Loucy (cell line): ENCODE results near the gene MED13.

Source experiments
- H2AFZ ChIP-seq: fragments of 200-600 bp; sonication (generic); 2 replicates; pipeline ENCODE4 v1.6.0; 2016; ENCODE audit warnings: antibody characterized with exemption, mild to moderate bottlenecking, low read length, moderate library complexity
- H3F3A ChIP-seq: fragments of 200-600 bp; 2 replicates; pipeline ENCODE4 v1.6.0; 2016; ENCODE audit warnings: antibody characterized with exemption, low read depth, mild to moderate bottlenecking
- H3K27me3 ChIP-seq: fragments of 200-600 bp; sonication (generic); 2 replicates; pipeline ENCODE4 v1.6.1; 2014; ENCODE audit warnings: low read length, mild to moderate bottlenecking; ENCODE audit not compliant: insufficient read depth, poor library complexity, severe bottlenecking
- H3K36me3 ChIP-seq: fragments of 200-600 bp; sonication (generic); 2 replicates; pipeline ENCODE4 v1.6.1; 2016; ENCODE audit warnings: low read length; ENCODE audit not compliant: insufficient read depth
- H3K4me1 ChIP-seq: fragments of 200-600 bp; sonication (generic); 2 replicates; pipeline ENCODE4 v1.5.1; 2014; ENCODE audit warnings: low read length, mild to moderate bottlenecking; ENCODE audit not compliant: insufficient read depth, poor library complexity, severe bottlenecking
- H3K4me2 ChIP-seq: fragments of 200-600 bp; sonication (generic); 2 replicates; pipeline ENCODE4 v1.6.0; 2014; ENCODE audit warnings: antibody characterized with exemption, low read length, low read depth, mild to moderate bottlenecking; ENCODE audit not compliant: poor library complexity, severe bottlenecking
- H3K4me3 ChIP-seq: fragments of 200-600 bp; sonication (generic); 2 replicates; pipeline ENCODE4 v1.5.1; 2014; ENCODE audit warnings: low read length, mild to moderate bottlenecking, mixed read lengths; ENCODE audit not compliant: poor library complexity, severe bottlenecking
- H3K79me2 ChIP-seq: fragments of 200-600 bp; sonication (generic); 2 replicates; pipeline ENCODE4 v1.6.1; 2014; ENCODE audit warnings: low read length; ENCODE audit not compliant: insufficient read depth
- H3K9ac ChIP-seq: fragments of 200-600 bp; sonication (generic); 2 replicates; pipeline ENCODE4 v1.6.0; 2014; ENCODE audit warnings: mild to moderate bottlenecking, low read depth, low read length, moderate library complexity; ENCODE audit not compliant: poor library complexity, severe bottlenecking
- H3K9me2 ChIP-seq: fragments of 200-600 bp; sonication (generic); replicated peaks from 2 replicates; pipeline ENCODE4 v1.6.1; 2016; ENCODE audit warnings: low read depth, low read length, mixed read lengths
- H3K9me3 ChIP-seq: fragments of 200-600 bp; sonication (generic); 2 replicates; pipeline ENCODE4 v1.6.1; 2014; ENCODE audit warnings: mild to moderate bottlenecking, antibody characterized with exemption, low read length, low read depth; ENCODE audit not compliant: insufficient read depth
- H4K20me1 ChIP-seq: fragments of 200-600 bp; sonication (generic); 2 replicates; pipeline ENCODE4 v1.6.0; 2014; ENCODE audit warnings: antibody characterized with exemption, low read length, mild to moderate bottlenecking; ENCODE audit not compliant: insufficient read depth, poor library complexity, severe bottlenecking
- EZH2phosphoT487 ChIP-seq: fragments of 200-600 bp; IDR thresholded peaks from 2 replicates; pipeline ENCODE4 v1.6.1; 2018; ENCODE audit warnings: antibody characterized with exemption, mild to moderate bottlenecking, moderate library complexity, borderline replicate concordance
- TF ChIP-seq, protein P1 (sequence below): fragments of 200-600 bp; sonication (generic); conservative IDR thresholded peaks from 2 replicates; pipeline ENCODE4 v1.5.1; 2014; ENCODE audit warnings: mild to moderate bottlenecking, antibody characterized with exemption, low read length

The MED13 gene

GRCh38 chr17:61908292-61909037, 156.6 kb downstream of the MED13 start:
- TF ChIP-seq, protein P1, sequence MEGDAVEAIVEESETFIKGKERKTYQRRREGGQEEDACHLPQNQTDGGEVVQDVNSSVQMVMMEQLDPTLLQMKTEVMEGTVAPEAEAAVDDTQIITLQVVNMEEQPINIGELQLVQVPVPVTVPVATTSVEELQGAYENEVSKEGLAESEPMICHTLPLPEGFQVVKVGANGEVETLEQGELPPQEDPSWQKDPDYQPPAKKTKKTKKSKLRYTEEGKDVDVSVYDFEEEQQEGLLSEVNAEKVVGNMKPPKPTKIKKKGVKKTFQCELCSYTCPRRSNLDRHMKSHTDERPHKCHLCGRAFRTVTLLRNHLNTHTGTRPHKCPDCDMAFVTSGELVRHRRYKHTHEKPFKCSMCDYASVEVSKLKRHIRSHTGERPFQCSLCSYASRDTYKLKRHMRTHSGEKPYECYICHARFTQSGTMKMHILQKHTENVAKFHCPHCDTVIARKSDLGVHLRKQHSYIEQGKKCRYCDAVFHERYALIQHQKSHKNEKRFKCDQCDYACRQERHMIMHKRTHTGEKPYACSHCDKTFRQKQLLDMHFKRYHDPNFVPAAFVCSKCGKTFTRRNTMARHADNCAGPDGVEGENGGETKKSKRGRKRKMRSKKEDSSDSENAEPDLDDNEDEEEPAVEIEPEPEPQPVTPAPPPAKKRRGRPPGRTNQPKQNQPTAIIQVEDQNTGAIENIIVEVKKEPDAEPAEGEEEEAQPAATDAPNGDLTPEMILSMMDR: no peak
- no peak for TF ChIP-seq EZH2phosphoT487
- no peak overlapping the region for H3K4me2 ChIP-seq
- H3K9ac ChIP-seq: no peak overlapping the region
- no peaks in the 10 kb centered on the region for H4K20me1 ChIP-seq
- H3K9me3 ChIP-seq: no peaks in the 10 kb centered on the region
- H3K9me2 ChIP-seq: no peaks in the 10 kb centered on the region
- no peaks in the 10 kb centered on the region for H3F3A ChIP-seq
- peaks cover 71% of the 10 kb centered on the region; the same call in 1 of the 2 replicates for H3K36me3 ChIP-seq
- no peak overlapping the region for H2AFZ ChIP-seq
- H3K79me2 ChIP-seq: no peaks in the 10 kb centered on the region
- no peaks in the 10 kb centered on the region for H3K4me1 ChIP-seq
- no peak overlapping the region for H3K4me3 ChIP-seq
- no peaks in the 10 kb centered on the region for H3K27me3 ChIP-seq

DNA sequence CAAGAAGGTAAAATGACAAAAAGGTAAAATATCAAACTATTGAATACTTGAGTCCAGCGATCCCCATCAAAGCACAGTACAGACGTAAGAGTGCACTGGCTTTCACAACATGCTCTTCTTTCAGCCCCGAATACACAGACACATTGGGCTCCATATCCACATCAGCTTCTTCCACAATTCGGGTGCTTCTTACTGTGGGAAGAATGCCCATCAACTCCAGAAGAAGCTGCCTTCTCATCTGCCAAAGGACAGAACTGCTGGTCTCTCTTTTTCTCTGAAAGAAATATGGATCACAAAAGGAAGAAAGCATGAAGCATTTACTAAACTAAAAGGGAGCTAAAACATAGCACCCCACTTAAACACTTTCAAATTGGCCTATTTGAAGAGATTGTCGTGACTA, 157.7 kb downstream of the MED13 start:
- Histone ChIP-seq H3K36me3 (peaks cover 79% of the 10 kb centered on the region; the same call in 1 of the 2 replicates), H3K27me3 (no peaks in the 10 kb centered on the region)

GRCh38 chr17:61904094-61904710, 160.9 kb downstream of the MED13 start:
- TF ChIP-seq EZH2phosphoT487: no peak
- TF ChIP-seq, protein P1: no peak
- H3K79me2 ChIP-seq: no peaks in the 10 kb centered on the region
- no peak overlapping the region for H2AFZ ChIP-seq
- H3K36me3 ChIP-seq: peaks cover 67% of the 10 kb centered on the region; the same call in 1 of the 2 replicates
- no peaks in the 10 kb centered on the region for H3K4me1 ChIP-seq
- H3K4me3 ChIP-seq: no peak overlapping the region
- H4K20me1 ChIP-seq: no peaks in the 10 kb centered on the region
- no peak overlapping the region for H3K9ac ChIP-seq
- no peaks in the 10 kb centered on the region for H3K9me2 ChIP-seq
- no peaks in the 10 kb centered on the region for H3K27me3 ChIP-seq
- no peaks in the 10 kb centered on the region for H3F3A ChIP-seq
- no peak overlapping the region for H3K4me2 ChIP-seq
- H3K9me3 ChIP-seq: no peaks in the 10 kb centered on the region

More for the DNA sequence above, 157.7 kb downstream of the MED13 start:
- Histone ChIP-seq H3K9ac (no peak overlapping the region), H3K4me3 (no peak overlapping the region), H2AFZ (no peak overlapping the region), H3K9me3 (no peaks in the 10 kb centered on the region), H3K4me2 (no peak overlapping the region), H3F3A (no peaks in the 10 kb centered on the region), H4K20me1 (no peaks in the 10 kb centered on the region), H3K9me2 (no peaks in the 10 kb centered on the region), H3K4me1 (no peaks in the 10 kb centered on the region), H3K79me2 (no peaks in the 10 kb centered on the region)
- no peak for TF ChIP-seq EZH2phosphoT487
- TF ChIP-seq, protein P1: no peak
